GM10248 (cell line): ENCODE results near the gene AGRN.
"Not testable (repeated sequence)": the region's sequence is repeated elsewhere in the genome, so short reads cannot be mapped to it uniquely, and the experiment has no call there.

Source experiments
- CTCF ChIA-PET: fragments of 300-600 bp; sonication (Branson Sonifier 250); formaldehyde crosslinking; extraction: SDS; loops from one replicate; lab custom pipeline; 2021; ENCODE audit warnings: antibody characterized with exemption; lab: Yijun Ruan, JAX
- POLR2A ChIA-PET: fragments of 350-650 bp; sonication (Branson Sonifier 250); formaldehyde crosslinking; extraction: SDS; loops from one replicate; lab custom pipeline; 2020; ENCODE audit warnings: antibody characterized with exemption; lab: Yijun Ruan, JAX
- DNase-seq: peaks from one replicate; pipeline ENCODE4 v3.0.0; 2012; ENCODE audit errors: extremely low spot score
- TF ChIP-seq, protein P1 (sequence below): IDR thresholded peaks from 2 replicates; pipeline ENCODE4 v1.5.1; 2012; ENCODE audit warnings: mild to moderate bottlenecking, low read depth; ENCODE audit errors: extremely low read depth, missing control alignments, control extremely low read depth

The AGRN gene

DNA sequence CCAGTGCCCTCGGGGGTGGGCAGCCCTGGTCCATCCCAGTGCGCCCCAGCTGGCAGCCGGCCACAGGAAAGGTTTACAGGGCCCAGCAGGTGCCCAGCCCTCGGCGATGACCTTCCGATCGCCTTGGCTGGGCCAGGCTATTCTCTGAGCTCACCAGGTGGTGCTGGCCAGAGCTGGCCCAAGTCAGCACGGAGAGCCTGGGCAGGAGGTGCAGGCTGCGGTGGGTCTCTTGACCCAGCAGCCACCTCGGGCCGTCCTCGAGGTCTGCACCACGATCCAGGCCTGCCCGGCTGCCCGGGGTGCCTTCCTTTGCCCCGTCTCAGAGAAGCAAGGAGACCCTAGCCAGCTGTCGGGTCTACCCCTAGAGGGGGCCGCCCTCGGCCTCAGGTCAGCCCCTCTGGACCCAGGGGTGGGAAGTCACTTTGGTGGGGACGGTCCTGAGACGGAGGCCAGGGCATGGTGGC, 38.4 kb upstream of the AGRN start:
- POLR2A ChIA-PET, result no interaction called here

GRCh38 chr1:981955-982558, 37.9 kb upstream of the AGRN start, which contains the start of gene PERM1:
Gene PERM1, minus strand, starts transcription at chr1:982093. Its CDS starts 1,064 bp downstream, at chr1:981029.
- no peak for DNase-seq
- ChIA-PET POLR2A (no interaction called here), CTCF (interaction anchor here (1.0 to 5.8 kb wide), 17 partner anchors 10 to 309 kb away, joined by 3 to 54 read pairs (median 7); partner anchors contain the start of genes AGRN, ISG15 and PLEKHN1)
- TF ChIP-seq, protein P1, sequence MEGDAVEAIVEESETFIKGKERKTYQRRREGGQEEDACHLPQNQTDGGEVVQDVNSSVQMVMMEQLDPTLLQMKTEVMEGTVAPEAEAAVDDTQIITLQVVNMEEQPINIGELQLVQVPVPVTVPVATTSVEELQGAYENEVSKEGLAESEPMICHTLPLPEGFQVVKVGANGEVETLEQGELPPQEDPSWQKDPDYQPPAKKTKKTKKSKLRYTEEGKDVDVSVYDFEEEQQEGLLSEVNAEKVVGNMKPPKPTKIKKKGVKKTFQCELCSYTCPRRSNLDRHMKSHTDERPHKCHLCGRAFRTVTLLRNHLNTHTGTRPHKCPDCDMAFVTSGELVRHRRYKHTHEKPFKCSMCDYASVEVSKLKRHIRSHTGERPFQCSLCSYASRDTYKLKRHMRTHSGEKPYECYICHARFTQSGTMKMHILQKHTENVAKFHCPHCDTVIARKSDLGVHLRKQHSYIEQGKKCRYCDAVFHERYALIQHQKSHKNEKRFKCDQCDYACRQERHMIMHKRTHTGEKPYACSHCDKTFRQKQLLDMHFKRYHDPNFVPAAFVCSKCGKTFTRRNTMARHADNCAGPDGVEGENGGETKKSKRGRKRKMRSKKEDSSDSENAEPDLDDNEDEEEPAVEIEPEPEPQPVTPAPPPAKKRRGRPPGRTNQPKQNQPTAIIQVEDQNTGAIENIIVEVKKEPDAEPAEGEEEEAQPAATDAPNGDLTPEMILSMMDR, result no peak

More for the DNA sequence above, 38.4 kb upstream of the AGRN start:
- TF ChIP-seq, protein P1, result no peak
- no peak for DNase-seq
- CTCF ChIA-PET, result interaction anchor here (0.6 to 5.8 kb wide), 14 partner anchors 8 to 309 kb away, joined by 3 to 53 read pairs (median 5); partner anchors contain the start of genes AGRN and ISG15

- CTCF ChIA-PET, result interaction anchor here (1.1 to 5.8 kb wide), 17 partner anchors 9 to 268 kb away, joined by 3 to 54 read pairs (median 7); partner anchors contain the start of genes ISG15 and PLEKHN1
- TF ChIP-seq, protein P1, result no peak
- DNase-seq, result no peak
- POLR2A ChIA-PET, result no interaction called here
Measured at GRCh38 chr1:982765-983436, 37.0 kb upstream of the AGRN start.

- ChIA-PET CTCF (interaction anchor here (0.7 to 5.8 kb wide), 35 partner anchors 8 to 388 kb away, joined by 3 to 54 read pairs (median 4); partner anchors contain the start of genes ISG15 and TTLL10), POLR2A (no interaction called here)
- peak; percentile 85 for DNase-seq
- TF ChIP-seq, protein P1, result peak; percentile 85
Measured at GRCh38 chr1:983798-984475, 36.0 kb upstream of the AGRN start.

DNA sequence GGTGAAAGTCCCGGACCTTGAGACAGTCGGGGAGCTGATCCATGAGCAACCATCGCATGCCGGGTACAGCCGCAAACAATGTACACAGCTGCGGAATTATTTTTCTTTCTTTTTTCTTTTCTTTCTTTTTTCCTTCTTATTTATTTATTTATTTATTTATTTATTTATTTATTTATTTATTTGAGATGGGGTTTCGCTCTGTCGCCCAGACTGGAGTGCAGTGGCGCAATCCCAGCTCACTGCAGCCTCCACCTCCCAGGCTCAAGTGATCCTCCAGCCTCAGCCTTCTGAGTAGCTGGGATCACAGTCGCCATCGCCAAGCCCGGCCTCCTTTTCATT, 35.5 kb upstream of the AGRN start:
- no peak for DNase-seq
- ChIA-PET POLR2A (no interaction called here), CTCF (interaction anchor here (0.7 to 5.8 kb wide), 27 partner anchors 8 to 387 kb away, joined by 3 to 54 read pairs (median 3); partner anchors contain the start of genes ISG15 and TTLL10)
- TF ChIP-seq, protein P1, result no peak

- TF ChIP-seq, protein P1, result no peak
- CTCF ChIA-PET, result interaction anchor here (0.8 to 5.8 kb wide), 21 partner anchors 9 to 386 kb away, joined by 3 to 54 read pairs (median 4); partner anchors contain the start of genes ISG15 and TTLL10
- POLR2A ChIA-PET, result no interaction called here
- DNase-seq, result no peak
Measured at GRCh38 chr1:985126-985525, 34.8 kb upstream of the AGRN start.

DNA sequence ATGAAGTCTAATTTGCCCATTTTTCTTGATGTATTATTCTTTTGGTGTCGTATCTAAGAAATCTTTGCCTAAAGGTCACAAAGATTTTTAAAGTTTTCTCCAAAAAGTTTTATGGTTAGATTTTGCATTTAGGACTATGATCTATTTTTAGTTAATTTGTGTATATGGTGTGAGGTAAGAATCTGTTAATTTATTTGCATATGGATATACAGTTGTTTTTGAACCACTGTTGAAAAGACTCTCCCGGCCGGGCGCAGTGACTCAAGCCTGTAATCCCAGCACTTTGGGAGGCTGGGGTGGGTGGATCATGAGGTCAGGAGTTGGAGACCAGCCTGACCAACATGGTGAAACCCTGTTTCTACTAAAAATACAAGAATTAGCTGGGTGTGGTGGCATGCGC, 31.9 kb upstream of the AGRN start:
- POLR2A ChIA-PET, result interaction anchor here (0.7 kb wide), 1 partner anchor 463 kb away, joined by 4 read pairs; no protein-coding TSS in a partner anchor
- not testable (repeated sequence) for DNase-seq
- CTCF ChIA-PET, result interaction anchor here (1.1 kb wide), 1 partner anchor 83 kb away, joined by 3 read pairs; no protein-coding TSS in a partner anchor

DNA sequence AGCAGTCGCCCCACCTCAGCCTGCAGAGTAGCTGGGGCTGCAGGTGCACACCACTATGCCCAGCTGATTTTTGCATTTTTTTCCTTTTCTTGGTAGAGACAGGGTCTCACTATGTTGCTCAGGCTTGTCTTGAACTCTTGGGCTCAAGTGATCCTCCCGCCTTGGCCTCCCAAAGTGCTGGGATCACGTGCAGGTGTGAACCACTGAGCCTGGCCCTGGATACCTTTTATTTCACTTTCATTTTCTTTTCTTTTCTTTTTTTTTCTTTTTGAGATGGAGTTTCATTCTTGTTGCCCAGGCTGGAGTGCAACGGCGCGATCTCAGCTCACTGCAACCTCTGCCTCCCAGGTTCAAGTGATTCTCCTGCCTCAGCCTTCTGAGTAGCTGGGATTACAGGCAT, 28.6 kb upstream of the AGRN start:
- POLR2A ChIA-PET, DNase-seq: not testable (repeated sequence)
- CTCF ChIA-PET, result interaction anchor here (0.7 to 4.7 kb wide), 5 partner anchors 7 to 72 kb away, joined by 3 to 51 read pairs (median 7); partner anchors contain the start of genes ISG15 and PERM1
